Peyer's patch (tissue), 4 donors: ENCODE results near the gene UBXN1.
"Not testable (repeated sequence)": the region's sequence is repeated elsewhere in the genome, so short reads cannot be mapped to it uniquely, and the experiment has no call there.

ENCODE experiments used
- POLR2A ChIP-seq, 2 donors: fragments of 450-650 bp; IDR thresholded peaks; one replicate each; pipeline ENCODE4 v1.5.1; 2017; ENCODE audit warnings: antibody characterized with exemption in 2 of 2, mild to moderate bottlenecking in 2 of 2, moderate library complexity in 2 of 2
- TF ChIP-seq, protein P1 (sequence below), 6 experiments: fragments of 450-650 bp in 4 of 6; fragments of 200-600 bp in 2 of 6; sonication (generic) in 1 of 6; IDR thresholded peaks; one replicate each; pipeline ENCODE4 v1.5.1; 2017 to 2019; ENCODE audit warnings: antibody characterized with exemption in 6 of 6, mild to moderate bottlenecking in 3 of 6, moderate library complexity in 1 of 6

DNA sequence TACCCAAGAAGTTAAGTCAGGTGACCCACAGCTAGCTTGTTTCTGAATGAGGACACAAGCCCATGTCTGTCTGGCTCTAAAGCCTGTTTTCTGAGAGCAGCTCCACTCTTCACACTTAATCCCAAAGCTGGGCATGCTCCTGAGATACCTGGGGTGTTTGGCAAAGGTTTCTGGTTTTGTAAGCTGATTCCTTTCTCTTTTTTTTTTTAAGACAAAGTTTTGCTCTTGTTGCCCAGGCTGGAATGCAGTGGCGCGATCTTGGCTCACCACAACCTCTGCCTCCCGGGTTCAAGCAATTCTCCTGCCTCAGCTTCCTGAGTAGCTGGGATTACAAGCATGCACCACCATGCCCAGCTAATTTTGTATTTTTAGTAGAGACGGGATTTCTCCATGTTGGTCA lies 14.8 kb upstream of the UBXN1 start:
- TF ChIP-seq, protein P1, sequence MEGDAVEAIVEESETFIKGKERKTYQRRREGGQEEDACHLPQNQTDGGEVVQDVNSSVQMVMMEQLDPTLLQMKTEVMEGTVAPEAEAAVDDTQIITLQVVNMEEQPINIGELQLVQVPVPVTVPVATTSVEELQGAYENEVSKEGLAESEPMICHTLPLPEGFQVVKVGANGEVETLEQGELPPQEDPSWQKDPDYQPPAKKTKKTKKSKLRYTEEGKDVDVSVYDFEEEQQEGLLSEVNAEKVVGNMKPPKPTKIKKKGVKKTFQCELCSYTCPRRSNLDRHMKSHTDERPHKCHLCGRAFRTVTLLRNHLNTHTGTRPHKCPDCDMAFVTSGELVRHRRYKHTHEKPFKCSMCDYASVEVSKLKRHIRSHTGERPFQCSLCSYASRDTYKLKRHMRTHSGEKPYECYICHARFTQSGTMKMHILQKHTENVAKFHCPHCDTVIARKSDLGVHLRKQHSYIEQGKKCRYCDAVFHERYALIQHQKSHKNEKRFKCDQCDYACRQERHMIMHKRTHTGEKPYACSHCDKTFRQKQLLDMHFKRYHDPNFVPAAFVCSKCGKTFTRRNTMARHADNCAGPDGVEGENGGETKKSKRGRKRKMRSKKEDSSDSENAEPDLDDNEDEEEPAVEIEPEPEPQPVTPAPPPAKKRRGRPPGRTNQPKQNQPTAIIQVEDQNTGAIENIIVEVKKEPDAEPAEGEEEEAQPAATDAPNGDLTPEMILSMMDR (IDR thresholded peaks at IDR 0.05): not testable (repeated sequence)
- not testable (repeated sequence) for TF ChIP-seq POLR2A (IDR thresholded peaks at IDR 0.05)
